ENCODE results near the gene EHMT1. TPM values are rescaled to one million over a fixed set of nuclear protein-coding genes. Genes with fewer than 3 reads are reported as not detected.
A peak's percentile ranks its signal among the peaks of the same experiment; 100 is the strongest.

EHMT1 gene
- total and polyA plus RNA-seq, 2 donors (not counting 1 experiment from before 2014, with no cell fraction given): 101 to 394 TPM

DNA sequence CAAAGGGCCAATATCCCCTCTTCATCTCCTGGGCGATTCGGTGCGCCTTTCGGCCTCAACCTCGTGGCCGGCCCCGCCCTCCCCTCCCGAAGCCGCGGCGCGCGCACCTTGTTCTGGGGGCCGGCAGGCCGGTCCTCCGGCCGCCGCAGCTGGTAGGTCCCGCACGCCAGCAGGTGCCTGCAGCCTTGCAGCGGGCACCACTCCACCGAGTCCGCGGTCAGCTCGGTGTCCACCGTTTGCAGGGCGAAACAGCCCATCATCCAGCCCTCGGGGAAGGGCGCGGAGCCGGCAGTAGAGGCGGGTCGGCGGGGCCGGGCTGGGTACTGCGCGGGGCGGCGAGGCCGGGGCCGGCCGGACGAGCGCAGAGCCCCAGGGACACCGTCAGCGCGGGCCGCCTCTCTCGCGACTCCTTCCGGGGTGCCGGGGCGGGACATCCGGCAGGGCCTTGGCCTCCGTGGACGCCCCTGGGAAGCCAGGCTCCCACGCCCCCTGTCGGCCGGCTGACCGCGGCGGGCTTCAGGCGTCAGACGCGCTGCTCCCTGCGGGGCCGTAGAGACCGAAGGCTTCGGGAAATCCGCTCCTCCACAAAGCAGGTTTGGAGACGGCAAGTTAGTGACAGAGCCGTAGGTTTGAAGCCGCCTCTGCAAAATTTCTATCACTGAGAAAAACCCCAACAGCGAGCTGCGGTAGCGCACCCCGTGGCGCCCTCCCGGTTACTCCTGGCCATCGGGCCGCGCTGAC lies 40.1 kb upstream of the EHMT1 start, which contains the start of gene DPH7:
TSS of gene DPH7 (minus strand) at position 408 of the 741 bp plus-strand sequence. CDS start at position 260, 148 bp downstream.
- Histone ChIP-seq H3K79me2 (ENCODE audit: control insufficient read depth, insufficient read depth, low read length) (peaks cover 41% of the 10 kb centered on the region), H3K27ac (ENCODE audit: low read length in 2 of 2) (peak within 1 kb of the TSS in 1 of 2 donors; percentile 78), H3K36me3 (replicated peaks in 1 of 2; ENCODE audit: control extremely low read depth in 1 of 2, control insufficient read depth in 1 of 2, extremely low read depth in 1 of 2, insufficient read depth in 2 of 2, low read length in 1 of 2) (peaks cover 3 to 30% of the 10 kb centered on the region in 2 experiments), H3K4me3 (ENCODE audit: control extremely low read depth in 1 of 5, extremely low read depth in 1 of 5, insufficient read depth in 1 of 5, low read depth in 2 of 5, low read length in 4 of 5) (peak within 1 kb of the TSS in 4 of 5 experiments; percentile 63 to 92 (median 90)), H3K27me3 (replicated peaks in 1 of 4; ENCODE audit: control extremely low read depth in 1 of 4, control insufficient read depth in 3 of 4, insufficient read depth in 4 of 4, low read length in 3 of 4) (no peaks in the 10 kb centered on the region), H4K20me1 (ENCODE audit: control insufficient read depth, insufficient read depth, low read length, poor library complexity, severe bottlenecking) (peaks cover 33% of the 10 kb centered on the region), H3K9ac (ENCODE audit: low read length) (peak within 1 kb of the TSS; percentile 94), H3K4me2 (replicated peaks; ENCODE audit: low read depth, low read length, poor library complexity, severe bottlenecking) (peak within 1 kb of the TSS; percentile 97), H3K4me1 (ENCODE audit: control insufficient read depth in 2 of 2, insufficient read depth in 2 of 2, low read length in 2 of 2) (peaks cover 18 to 30% of the 10 kb centered on the region in 2 donors), H3K9me3 (ENCODE audit: control extremely low read depth in 1 of 3, control insufficient read depth in 2 of 3, insufficient read depth in 1 of 3, low read length in 2 of 3) (no peaks in the 10 kb centered on the region), H2AFZ (ENCODE audit: insufficient read depth, low read depth, low read length, poor library complexity, severe bottlenecking) (peak within 1 kb of the TSS; percentile 82)
- no peaks in the 10 kb centered on the region for H3K9me3 Mint-ChIP-seq (ENCODE audit: insufficient read depth)
- POLR2A ChIA-PET: interaction anchor here (0.6 to 1.1 kb wide), 4 partner anchors 12 to 137 kb away, joined by 3 to 7 read pairs (median 4); partner anchors contain the start of genes ARRDC1 and ZMYND19
- ATAC-seq (ENCODE audit: low read depth) (peak; percentile 97), DNase-seq (peak; percentile 92)
- 6% methylated on average over 82 of the region's 82 CpGs for WGBS (ENCODE audit: insufficient coverage)
- CTCF ChIA-PET: interaction anchor here (0.7 to 3.1 kb wide), 11 partner anchors 10 to 544 kb away, joined by 3 to 13 read pairs (median 3); partner anchors contain the start of gene EHMT1
- H3K4me1 Mint-ChIP-seq: peaks cover 26% of the 10 kb centered on the region
- no peaks in the 10 kb centered on the region for H3K27me3 Mint-ChIP-seq
- H3K27ac Mint-ChIP-seq: peak within 1 kb of the TSS; percentile 26
- intact Hi-C loops (cut with micrococcal nuclease): loop anchor here (1.0 kb wide), 4 partner anchors 12 to 40 kb away; partner anchors contain the start of genes ARRDC1, MRPL41 and ZMYND19
- peak within 1 kb of the TSS; percentile 80 for H3K4me3 Mint-ChIP-seq
- TF ChIP-seq, protein P1, sequence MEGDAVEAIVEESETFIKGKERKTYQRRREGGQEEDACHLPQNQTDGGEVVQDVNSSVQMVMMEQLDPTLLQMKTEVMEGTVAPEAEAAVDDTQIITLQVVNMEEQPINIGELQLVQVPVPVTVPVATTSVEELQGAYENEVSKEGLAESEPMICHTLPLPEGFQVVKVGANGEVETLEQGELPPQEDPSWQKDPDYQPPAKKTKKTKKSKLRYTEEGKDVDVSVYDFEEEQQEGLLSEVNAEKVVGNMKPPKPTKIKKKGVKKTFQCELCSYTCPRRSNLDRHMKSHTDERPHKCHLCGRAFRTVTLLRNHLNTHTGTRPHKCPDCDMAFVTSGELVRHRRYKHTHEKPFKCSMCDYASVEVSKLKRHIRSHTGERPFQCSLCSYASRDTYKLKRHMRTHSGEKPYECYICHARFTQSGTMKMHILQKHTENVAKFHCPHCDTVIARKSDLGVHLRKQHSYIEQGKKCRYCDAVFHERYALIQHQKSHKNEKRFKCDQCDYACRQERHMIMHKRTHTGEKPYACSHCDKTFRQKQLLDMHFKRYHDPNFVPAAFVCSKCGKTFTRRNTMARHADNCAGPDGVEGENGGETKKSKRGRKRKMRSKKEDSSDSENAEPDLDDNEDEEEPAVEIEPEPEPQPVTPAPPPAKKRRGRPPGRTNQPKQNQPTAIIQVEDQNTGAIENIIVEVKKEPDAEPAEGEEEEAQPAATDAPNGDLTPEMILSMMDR (IDR thresholded peaks at IDR 0.05): peak; percentile 94
- no peak for TF ChIP-seq EZH2 (IDR thresholded peaks at IDR 0.05; ENCODE audit: borderline replicate concordance, insufficient read depth, low read depth, low read length, poor library complexity, severe bottlenecking)
